Stimulated activated CD4-positive, alpha-beta T cell treated with anti-CD3 and anti-CD28 coated beads, TNF-alpha, amount 100 ng/mL, for 24 hours (primary cell): ENCODE data around the gene ARMC9.
A peak's percentile ranks its signal among the peaks of the same experiment; 100 is the strongest.

Experiments
- DNase-seq, 3 experiments: peaks; one replicate each; pipeline ENCODE4 v3.0.0-alpha.2; 2020; ENCODE audit warnings: low read depth in 3 of 3

The ARMC9 gene

GRCh38 chr2:231204146-231204545, 5.7 kb downstream of the ARMC9 start:
- DNase-seq, result no peak

GRCh38 chr2:231204581-231204980, 6.2 kb downstream of the ARMC9 start:
- no peak for DNase-seq

GRCh38 chr2:231207734-231208133, 9.3 kb downstream of the ARMC9 start:
- DNase-seq, result no peak

- DNase-seq, result no peak
Observed at GRCh38 chr2:231210782-231211181, 12.4 kb downstream of the ARMC9 start.

- no peak for DNase-seq
Observed at GRCh38 chr2:231211486-231211885, 13.1 kb downstream of the ARMC9 start.

GRCh38 chr2:231212329-231212845, 14.0 kb downstream of the ARMC9 start:
- no peak for DNase-seq

GRCh38 chr2:231213931-231214642, 15.7 kb downstream of the ARMC9 start:
- DNase-seq, result no peak

GRCh38 chr2:231218366-231218765, 19.9 kb downstream of the ARMC9 start:
- no peak for DNase-seq

- no peak for DNase-seq
Observed at GRCh38 chr2:231219289-231219688, 20.9 kb downstream of the ARMC9 start.

GRCh38 chr2:231221761-231222160, 23.3 kb downstream of the ARMC9 start:
- DNase-seq, result no peak

GRCh38 chr2:231222318-231223000, 24.0 kb downstream of the ARMC9 start:
- no peak for DNase-seq

- DNase-seq, result no peak
Observed at GRCh38 chr2:231223001-231223375, 24.6 kb downstream of the ARMC9 start.

- DNase-seq, result no peak
Observed at GRCh38 chr2:231223458-231223976, 25.1 kb downstream of the ARMC9 start.

- DNase-seq, result peak in 2 of 3 experiments; percentile 15 to 17
Observed at GRCh38 chr2:231227310-231228162, 29.1 kb downstream of the ARMC9 start.

- DNase-seq, result no peak
Observed at GRCh38 chr2:231228223-231228622, 29.8 kb downstream of the ARMC9 start.

- no peak for DNase-seq
Observed at GRCh38 chr2:231228974-231229529, 30.6 kb downstream of the ARMC9 start.

GRCh38 chr2:231235217-231235616, 36.8 kb downstream of the ARMC9 start:
- DNase-seq, result no peak

GRCh38 chr2:231238689-231239088, 40.3 kb downstream of the ARMC9 start:
- DNase-seq, result no peak

- DNase-seq, result no peak
Observed at GRCh38 chr2:231239751-231240150, 41.3 kb downstream of the ARMC9 start.

- no peak for DNase-seq
Observed at GRCh38 chr2:231241755-231242507, 43.5 kb downstream of the ARMC9 start.

GRCh38 chr2:231243866-231244265, 45.4 kb downstream of the ARMC9 start:
- no peak for DNase-seq
